Dermis microvascular lymphatic vessel endothelial cell (primary cell): ENCODE results near the gene EZR. TPM values are rescaled to one million over a fixed set of nuclear protein-coding genes. Genes with fewer than 3 reads are reported as not detected.

ENCODE experiments used
- DNase-seq, 2 donors: peaks; one replicate each; pipeline versions ENCODE4 v3.0.0 to v3.0.0-alpha.2; 2010; ENCODE audit warnings: low read depth in 2 of 2
- total RNA-seq: library from RNA; depleted of rRNA; stranded (reverse); fragments of >200 nt; gene quantifications from 2 replicates; pipeline ENCODE4 v1.2.1, GENCODE V29; 2014

The EZR gene
- 48.8 and 64.4 TPM in 2 replicates for total RNA-seq

DNA sequence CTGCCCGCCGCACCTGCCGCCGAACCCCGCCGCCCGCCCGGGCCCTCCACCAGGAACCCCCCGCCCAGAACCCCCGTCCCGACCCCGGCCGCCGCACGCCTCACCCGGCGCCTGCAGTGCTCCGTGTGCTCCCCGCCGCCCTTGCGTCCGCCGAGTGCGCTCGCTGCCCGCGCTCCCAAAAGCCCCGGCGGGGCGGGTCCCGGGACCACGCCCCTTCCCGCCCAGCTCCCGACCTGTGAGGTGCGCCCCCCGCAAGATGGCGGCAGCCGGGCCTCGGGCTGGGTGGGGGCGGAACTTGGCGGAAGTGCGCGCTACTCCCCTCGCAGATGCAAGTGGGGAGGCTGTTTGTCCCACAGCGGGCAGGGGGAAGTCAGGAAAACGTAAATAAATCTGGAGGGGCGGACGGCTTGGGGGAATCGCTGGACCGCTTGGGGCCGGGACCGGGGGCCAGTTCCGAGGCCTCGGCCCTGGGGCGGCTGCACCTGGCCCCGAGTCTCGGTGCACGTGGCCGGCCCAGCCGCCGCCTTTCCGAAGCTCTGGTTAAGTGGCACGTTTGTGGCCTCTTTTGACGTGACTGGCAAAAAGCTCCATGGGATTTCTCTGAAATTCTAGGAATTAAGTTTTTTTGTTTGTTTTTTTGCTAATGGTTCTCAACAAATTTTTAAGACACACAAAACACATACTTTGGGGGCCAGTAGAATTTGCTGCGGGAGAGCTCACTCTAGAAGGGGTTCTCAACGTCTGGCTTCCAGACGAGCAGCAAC, at the start of gene EZR:
Gene EZR (minus strand): TSS at position 156 of the 764 bp plus-strand sequence. CDS start 1,275 bp downstream, outside the sequence.
- DNase-seq = peak in 1 of 2 donors; percentile 70

DNA sequence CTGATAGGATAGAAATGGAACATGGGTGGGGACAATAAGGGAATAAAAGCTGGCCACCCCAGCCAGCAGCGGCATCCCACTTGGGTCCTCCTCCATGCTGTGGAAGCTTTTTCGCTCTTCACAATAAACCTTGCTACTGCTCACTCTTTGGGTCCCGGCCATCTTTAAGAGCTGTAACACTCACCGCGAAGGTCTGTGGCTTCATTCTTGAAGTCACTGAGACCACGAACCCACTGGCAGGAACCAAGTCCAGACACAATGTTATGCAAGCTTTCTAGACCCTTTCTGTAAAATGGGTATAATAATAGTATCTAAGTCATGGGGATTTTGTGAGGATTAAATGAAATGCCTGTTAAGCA, 48.9 kb upstream of the EZR start:
- no peak for DNase-seq

GRCh38 chr6:158867381-158868121, 48.4 kb upstream of the EZR start:
- no peak for DNase-seq

GRCh38 chr6:158865769-158866168, 46.6 kb upstream of the EZR start:
- no peak for DNase-seq

DNA sequence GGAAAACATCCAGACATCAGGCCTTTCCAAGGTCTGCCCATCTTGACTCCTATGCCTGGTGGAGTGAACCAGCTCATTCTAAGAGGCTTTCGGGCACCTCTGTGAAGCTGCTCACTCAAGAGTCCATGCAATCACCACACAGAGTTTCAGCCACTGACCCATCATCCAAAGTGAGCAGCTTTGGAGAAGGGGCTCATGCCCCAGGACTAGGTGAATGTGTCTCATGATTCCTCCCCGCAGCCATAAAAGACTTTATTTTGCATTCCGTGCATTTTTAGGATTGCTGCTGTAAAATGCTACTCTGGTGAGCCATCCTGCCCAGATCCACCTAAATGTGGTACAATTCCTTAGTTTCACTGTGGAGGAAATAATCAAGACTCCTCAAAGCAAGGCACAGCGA, 44.5 kb upstream of the EZR start:
- no peak for DNase-seq

- no peak for DNase-seq
Observed at GRCh38 chr6:158861686-158862381, 42.7 kb upstream of the EZR start.

- DNase-seq = no peak
Observed at GRCh38 chr6:158860279-158860865, 41.2 kb upstream of the EZR start.

DNA sequence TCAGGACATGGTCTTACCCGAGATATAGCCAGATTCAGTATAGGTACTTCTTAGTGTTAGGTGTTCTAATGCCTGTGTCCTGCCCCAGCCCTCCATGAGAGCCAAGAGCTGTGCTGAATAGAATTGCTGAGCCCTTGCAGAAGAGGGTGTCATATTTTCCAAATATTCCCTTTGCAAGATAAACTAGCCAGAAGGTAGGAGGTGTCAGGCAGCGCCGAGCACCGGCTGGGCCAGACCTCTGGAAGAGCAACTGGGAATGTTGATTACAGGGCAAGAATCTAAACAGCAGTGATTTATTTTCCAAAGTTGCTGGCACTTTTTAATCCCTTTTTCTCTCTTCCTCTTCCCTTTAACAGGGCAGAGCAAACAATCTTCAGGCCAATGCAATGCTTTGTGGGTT, 37.1 kb upstream of the EZR start:
- no peak for DNase-seq

DNA sequence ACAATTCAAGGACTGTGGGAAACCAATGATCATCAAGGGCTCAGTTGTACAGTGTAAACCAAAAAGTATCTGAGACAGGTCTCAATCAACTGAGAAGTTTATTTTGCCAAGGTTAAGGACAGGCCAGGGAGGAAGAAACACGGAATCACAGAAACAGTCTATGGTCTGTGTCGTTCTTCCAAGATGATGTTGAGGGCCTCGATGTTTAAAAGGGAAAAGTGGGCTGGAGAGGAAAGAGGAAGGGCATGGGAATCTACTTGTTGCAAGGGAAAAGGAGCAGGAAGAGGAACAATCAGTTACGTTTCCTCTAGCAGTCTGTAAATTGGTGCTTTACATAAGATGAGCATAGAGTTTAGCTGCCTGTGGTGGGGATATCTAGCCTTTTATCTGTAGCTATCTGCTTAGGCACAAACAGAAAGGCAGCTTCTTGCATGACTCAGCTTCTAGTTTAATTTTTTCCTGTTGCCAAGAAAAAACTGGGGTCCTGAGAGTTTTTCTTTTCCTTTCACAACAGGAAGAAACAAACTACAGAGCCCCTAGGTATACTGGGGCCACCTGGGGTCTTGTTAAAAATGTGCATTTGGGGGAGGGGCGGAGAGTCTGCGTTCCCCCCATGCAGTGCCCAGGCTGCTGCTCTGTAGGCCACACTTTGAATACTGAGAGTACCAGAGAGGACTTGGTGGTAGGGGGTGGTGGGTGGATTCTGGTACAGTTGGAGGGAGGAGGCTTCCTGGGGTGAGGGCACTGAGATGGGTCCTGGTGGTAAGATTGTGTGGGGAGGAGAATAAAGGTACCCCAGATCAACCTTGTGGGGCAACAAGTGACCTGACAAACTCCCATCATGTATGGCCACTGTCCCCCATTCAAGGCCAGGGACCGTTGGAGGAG, 35.3 kb upstream of the EZR start:
- DNase-seq = peak in 1 of 2 donors; percentile 55

DNA sequence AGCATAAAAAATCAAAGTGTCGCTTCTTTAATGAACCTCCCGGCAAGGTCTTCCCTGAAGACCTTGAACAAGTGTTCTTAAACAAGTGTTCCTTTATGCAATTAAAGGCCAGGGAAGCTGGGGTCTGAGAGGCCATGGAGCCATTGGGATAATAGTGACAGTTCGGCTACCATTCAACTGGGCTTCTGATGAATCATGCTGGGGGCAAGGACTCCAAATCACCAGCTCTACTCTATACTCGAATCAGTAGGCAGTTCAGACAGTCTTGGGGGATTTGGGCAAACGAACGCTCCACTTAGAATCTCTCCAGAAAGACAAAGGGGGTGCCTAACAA, 34.7 kb upstream of the EZR start:
- no peak for DNase-seq

- peak in 1 of 2 donors; percentile 83 for DNase-seq
Observed at GRCh38 chr6:158853072-158853879, 34.1 kb upstream of the EZR start.

DNA sequence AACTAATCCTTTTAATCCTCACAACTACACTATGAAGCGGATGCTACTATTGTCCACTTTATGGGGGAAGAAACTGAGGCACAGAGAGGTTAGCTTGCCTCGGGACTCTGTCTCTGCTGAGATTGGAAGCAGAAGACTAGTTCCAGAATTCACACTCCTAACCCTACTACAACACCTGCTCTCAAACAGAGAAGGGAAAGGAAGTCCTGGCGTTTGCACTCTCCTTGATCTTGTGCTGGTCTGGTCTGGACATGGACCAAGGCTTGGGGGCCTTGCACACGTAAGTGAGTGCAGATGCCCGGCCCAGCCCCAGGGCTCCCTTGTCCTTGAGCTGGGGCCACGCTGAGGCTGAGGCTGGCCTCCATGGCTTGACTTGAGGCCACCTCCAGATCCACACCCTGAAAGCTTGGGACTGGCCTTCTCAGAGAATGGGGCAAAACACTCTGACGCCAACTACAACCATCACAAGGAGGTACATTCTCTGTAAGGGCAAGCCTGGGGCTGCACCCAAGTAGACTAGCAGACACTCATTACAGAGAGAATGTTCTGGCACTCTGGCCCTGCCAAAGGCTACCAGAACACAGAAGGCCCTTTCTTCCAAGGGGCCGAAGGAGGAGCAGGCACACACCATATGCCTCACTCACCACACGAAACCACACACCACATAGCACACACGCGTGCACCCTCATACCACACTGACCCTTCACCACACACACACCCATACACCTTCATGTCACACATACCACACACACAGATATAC, 33.3 kb upstream of the EZR start:
- no peak for DNase-seq

- DNase-seq = no peak
Observed at GRCh38 chr6:158850807-158851115, 31.6 kb upstream of the EZR start.

- DNase-seq = peak in 1 of 2 donors; percentile 80
Observed at GRCh38 chr6:158849899-158850806, 31.0 kb upstream of the EZR start.

DNA sequence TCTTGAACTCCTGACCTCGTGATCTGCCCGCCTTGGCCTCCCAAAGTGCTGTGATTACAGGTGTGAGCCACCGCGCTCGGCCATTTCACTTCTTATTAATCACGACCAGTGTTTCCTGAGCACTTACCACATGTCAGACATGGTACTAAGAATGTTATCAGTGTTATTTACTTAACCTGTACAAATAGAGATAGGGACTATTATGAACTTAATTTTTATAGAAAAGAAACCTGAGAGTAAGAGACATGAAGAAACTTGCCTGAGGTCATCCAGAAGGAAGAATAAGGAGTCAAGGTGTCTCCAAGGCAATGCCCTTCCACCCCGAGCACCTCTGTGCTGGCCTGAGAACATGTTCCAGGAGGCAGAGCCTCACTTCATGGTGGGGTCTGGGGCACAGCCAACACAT, 29.3 kb upstream of the EZR start:
- no peak for DNase-seq

GRCh38 chr6:158847786-158848185, 28.6 kb upstream of the EZR start:
- DNase-seq = no peak

GRCh38 chr6:158847012-158847529, 27.9 kb upstream of the EZR start:
- no peak for DNase-seq
